ENCODE results near the gene ZNF516. TPM values are rescaled to one million over a fixed set of nuclear protein-coding genes. Genes with fewer than 3 reads are reported as not detected.

ZNF516 gene
- total and polyA plus RNA-seq, 2 of the 13 experiments (the other 11 are each of a cell fraction or from before 2014, with no cell fraction given) = 16.6 to 18.7 TPM

DNA sequence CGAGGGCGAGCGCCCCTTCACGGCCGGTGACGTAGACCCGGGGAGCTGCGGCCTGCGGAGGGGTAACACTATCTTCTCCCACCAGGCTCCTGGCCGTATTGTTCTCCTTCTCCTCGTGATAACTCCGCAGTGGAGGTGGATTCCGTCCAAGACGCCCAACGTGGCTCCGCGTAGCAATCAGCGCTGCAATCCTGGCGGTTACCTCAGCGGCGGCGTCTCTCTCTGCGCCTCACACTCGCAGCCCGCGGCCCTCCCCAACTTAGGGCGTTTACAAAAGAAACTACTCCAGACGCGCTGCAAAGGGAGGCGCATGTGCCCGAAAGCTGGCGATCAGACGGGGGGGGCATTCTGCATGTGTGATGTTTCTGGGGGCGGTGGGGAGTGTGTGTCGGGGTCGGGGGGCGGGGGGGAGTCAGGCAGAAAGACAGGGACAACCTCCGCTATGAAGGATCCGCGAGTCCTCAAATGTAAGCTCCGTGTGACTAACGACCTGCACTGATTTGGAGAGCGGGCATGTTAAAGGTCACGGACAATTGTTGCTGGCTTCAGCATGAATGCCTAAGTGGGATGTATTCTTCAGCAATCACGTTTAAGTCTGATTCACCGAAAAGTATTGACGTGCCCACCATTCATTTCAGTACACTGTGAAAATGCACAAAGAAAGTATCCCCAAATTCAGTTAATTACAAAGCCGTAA lies 1.3 kb upstream of the ZNF516 start (continued):
- TF ChIP-seq, protein P1, sequence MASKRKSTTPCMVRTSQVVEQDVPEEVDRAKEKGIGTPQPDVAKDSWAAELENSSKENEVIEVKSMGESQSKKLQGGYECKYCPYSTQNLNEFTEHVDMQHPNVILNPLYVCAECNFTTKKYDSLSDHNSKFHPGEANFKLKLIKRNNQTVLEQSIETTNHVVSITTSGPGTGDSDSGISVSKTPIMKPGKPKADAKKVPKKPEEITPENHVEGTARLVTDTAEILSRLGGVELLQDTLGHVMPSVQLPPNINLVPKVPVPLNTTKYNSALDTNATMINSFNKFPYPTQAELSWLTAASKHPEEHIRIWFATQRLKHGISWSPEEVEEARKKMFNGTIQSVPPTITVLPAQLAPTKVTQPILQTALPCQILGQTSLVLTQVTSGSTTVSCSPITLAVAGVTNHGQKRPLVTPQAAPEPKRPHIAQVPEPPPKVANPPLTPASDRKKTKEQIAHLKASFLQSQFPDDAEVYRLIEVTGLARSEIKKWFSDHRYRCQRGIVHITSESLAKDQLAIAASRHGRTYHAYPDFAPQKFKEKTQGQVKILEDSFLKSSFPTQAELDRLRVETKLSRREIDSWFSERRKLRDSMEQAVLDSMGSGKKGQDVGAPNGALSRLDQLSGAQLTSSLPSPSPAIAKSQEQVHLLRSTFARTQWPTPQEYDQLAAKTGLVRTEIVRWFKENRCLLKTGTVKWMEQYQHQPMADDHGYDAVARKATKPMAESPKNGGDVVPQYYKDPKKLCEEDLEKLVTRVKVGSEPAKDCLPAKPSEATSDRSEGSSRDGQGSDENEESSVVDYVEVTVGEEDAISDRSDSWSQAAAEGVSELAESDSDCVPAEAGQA (IDR thresholded peaks at IDR 0.05; ENCODE audit: low read depth) = 0 out of 2 replicates have a peak, but pooled peaks have one; percentile 17
- TF ChIP-seq, protein P1 (CRISPR knock-in tag; IDR thresholded peaks at IDR 0.05; ENCODE audit: borderline replicate concordance) = no peak
- TF ChIP-seq, protein P2, sequence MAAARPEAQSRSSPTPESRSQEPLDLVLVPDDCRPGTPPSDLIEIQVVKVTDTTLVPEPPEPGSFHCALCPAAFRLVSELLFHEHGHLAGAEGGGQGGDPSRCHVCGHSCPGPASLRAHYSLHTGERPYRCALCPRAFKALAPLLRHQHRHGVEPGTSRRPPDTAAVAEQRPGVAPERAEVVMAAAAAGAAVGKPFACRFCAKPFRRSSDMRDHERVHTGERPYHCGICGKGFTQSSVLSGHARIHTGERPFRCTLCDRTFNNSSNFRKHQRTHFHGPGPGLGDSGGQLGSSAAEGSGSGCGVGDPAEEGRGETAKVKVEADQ (CRISPR knock-in tag; IDR thresholded peaks at IDR 0.05; ENCODE audit: borderline replicate concordance) = peak; percentile 19; the same call in 1 of the 2 replicates
- TF ChIP-seq ZSCAN12 (CRISPR knock-in tag; IDR thresholded peaks at IDR 0.05) (no peak), IKZF4 (CRISPR knock-in tag; IDR thresholded peaks at IDR 0.05; ENCODE audit: borderline replicate concordance, low read depth, not compliant biosample characterization) (no peak), BRCA1 (CRISPR knock-in tag; IDR thresholded peaks at IDR 0.05) (no peak), ZNF720 (CRISPR knock-in tag; IDR thresholded peaks at IDR 0.05) (no peak), ASH2L (IDR thresholded peaks at IDR 0.05; ENCODE audit: insufficient read length, low read depth, low read length) (peak; percentile 33), ZKSCAN1 (IDR thresholded peaks at IDR 0.05; ENCODE audit: low read length) (no peak), ZNF598 (CRISPR knock-in tag; IDR thresholded peaks at IDR 0.05; ENCODE audit: borderline replicate concordance) (no peak), HMG20B (CRISPR knock-in tag; conservative IDR thresholded peaks at IDR 0.05) (no peak), SP2 (CRISPR knock-in tag; IDR thresholded peaks at IDR 0.05) (no peak), PAX8 (CRISPR knock-in tag; IDR thresholded peaks at IDR 0.05; ENCODE audit: borderline replicate concordance) (no peak), SRF (IDR thresholded peaks at IDR 0.05; ENCODE audit: low read depth, low read length) (no peak), SPEN (CRISPR knock-in tag; IDR thresholded peaks at IDR 0.05; ENCODE audit: low read depth) (no peak; the same call in 1 of the 2 replicates), TOE1 (CRISPR knock-in tag; IDR thresholded peaks at IDR 0.05) (no peak), ATAD3A (CRISPR knock-in tag; IDR thresholded peaks at IDR 0.05) (no peak)
- TF ChIP-seq, protein P3, sequence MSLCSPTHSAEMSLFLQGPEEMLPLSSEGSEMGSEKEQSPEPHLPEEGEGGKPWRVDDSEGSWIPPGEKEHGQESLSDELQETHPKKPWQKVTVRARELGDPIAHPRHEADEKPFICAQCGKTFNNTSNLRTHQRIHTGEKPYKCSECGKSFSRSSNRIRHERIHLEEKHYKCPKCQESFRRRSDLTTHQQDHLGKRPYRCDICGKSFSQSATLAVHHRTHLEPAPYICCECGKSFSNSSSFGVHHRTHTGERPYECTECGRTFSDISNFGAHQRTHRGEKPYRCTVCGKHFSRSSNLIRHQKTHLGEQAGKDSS (CRISPR knock-in tag; IDR thresholded peaks at IDR 0.05; ENCODE audit: borderline replicate concordance, low read depth) = no peak
- TF ChIP-seq, protein P4, sequence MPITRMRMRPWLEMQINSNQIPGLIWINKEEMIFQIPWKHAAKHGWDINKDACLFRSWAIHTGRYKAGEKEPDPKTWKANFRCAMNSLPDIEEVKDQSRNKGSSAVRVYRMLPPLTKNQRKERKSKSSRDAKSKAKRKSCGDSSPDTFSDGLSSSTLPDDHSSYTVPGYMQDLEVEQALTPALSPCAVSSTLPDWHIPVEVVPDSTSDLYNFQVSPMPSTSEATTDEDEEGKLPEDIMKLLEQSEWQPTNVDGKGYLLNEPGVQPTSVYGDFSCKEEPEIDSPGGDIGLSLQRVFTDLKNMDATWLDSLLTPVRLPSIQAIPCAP (CRISPR knock-in tag; IDR thresholded peaks at IDR 0.05; ENCODE audit: low read depth) = no peak
